Activated T-cell treated with anti-CD3 and anti-CD28 coated beads, Interleukin-2, amount 50 U/mL, for 24 hours (primary cell): ENCODE data around the gene LHFPL4.
"Not testable (repeated sequence)": the region's sequence is repeated elsewhere in the genome, so short reads cannot be mapped to it uniquely, and the experiment has no call there.

Source experiments
- DNase-seq: peaks from one replicate; pipeline ENCODE4 v3.0.0-alpha.2; 2020
- H3K27ac Mint-ChIP-seq: 2 replicates; pipeline ENCODE4 v1.8.0; 2020; ENCODE audit warnings: mild to moderate bottlenecking, mixed read lengths
- H3K27me3 Mint-ChIP-seq: 2 replicates; pipeline ENCODE4 v1.8.0; 2020; ENCODE audit warnings: mixed read lengths
- H3K36me3 Mint-ChIP-seq: 2 replicates; pipeline ENCODE4 v1.8.0; 2020; ENCODE audit warnings: low read depth, mixed read lengths
- H3K4me1 Mint-ChIP-seq: 2 replicates; pipeline ENCODE4 v1.8.0; 2020; ENCODE audit warnings: low read depth, mixed read lengths
- H3K4me3 Mint-ChIP-seq: 2 replicates; pipeline ENCODE4 v1.8.0; 2020; ENCODE audit warnings: mild to moderate bottlenecking, moderate library complexity, mixed read lengths
- H3K9me3 Mint-ChIP-seq: 2 replicates; pipeline ENCODE4 v1.8.0; 2020; ENCODE audit warnings: mixed read lengths

The LHFPL4 gene

DNA sequence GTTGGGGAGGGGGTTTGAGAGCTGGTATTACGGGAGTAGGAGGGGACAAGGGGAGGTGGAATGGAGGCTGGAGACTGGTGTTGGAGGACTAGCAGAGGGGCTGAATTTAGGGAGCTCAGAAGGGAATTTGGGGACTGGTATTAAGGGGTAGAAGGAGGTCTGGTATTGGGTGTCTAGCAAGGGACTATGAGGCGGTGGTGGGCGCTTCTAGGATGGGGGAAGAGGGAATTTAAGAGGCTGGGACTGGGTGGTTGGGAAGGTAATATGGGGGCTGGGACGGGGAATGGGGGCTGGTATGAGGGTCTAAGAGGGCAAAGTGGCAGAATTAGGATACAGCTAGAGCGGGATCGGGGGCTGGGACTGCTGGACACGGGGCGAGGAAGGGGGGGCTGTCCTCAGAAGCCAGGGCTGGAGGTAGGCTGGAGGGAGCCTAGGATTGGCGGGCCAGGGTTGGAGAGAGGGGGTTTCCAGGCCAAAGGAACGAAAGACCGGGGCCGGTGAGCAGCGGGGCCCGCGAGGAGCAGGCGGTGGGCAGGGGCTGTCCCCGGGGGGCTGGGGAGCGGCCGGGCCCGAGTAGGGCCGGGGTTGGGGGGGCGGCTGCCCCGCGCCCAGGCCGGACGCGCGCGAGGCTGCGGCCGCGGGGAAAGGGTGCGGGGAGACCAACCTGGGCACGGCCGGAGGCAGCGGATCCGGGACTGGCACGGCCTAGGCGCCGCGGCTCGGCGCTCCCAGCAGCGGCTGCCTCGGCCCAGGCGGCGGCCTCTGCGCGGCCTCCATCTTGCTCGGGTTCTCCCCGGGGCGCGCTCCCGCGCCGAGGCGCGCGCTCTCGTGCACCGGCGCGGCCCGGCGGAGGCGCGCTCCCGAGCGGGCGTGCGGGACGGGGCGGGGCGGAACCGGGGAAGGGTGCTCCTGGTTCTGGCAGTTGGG is at the start of gene LHFPL4:
Gene LHFPL4, minus strand, starts transcription at position 802 of the 927 bp plus-strand sequence. CDS start 1,143 bp downstream, outside the sequence.
- H3K9me3 Mint-ChIP-seq: peaks cover 2% of the 10 kb centered on the region
- no peaks in the 10 kb centered on the region for H3K36me3 Mint-ChIP-seq

DNA sequence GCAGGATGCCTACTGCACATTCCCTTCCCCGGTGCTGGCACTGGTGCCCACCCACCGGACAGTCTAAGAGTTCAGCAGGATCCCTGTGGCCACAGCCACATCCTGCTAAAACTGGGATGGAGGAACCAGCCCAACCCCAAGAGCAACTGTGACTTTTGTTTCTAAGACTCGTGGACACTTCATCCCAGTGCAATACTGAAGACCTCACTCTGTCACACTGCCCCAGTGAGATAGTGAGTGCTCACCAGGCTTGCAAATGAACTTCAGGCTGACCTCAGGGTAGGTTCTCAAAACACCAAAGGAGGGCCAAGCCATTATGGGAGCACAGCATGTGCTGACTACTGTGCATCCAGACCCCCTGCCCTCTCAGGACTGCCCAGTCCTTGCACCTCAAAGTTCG is 49.0 kb upstream of the LHFPL4 start:
- no peak for DNase-seq
- Mint-ChIP-seq H3K9me3 (peaks cover 10% of the 10 kb centered on the region), H3K36me3 (no peaks in the 10 kb centered on the region), H3K27me3 (peaks cover 66% of the 10 kb centered on the region), H3K4me1 (peaks cover 3% of the 10 kb centered on the region), H3K27ac (no peak overlapping the region), H3K4me3 (no peak overlapping the region)

More for the DNA sequence above, at the start of gene LHFPL4:
- DNase-seq: no peak
- Mint-ChIP-seq H3K27me3 (peaks cover 68% of the 10 kb centered on the region), H3K4me3 (no peak within 1 kb of the TSS), H3K27ac (no peak within 1 kb of the TSS), H3K4me1 (peaks cover 4% of the 10 kb centered on the region)

- not testable (repeated sequence) for DNase-seq, H3K4me3 Mint-ChIP-seq, H3K36me3 Mint-ChIP-seq, H3K9me3 Mint-ChIP-seq, H3K4me1 Mint-ChIP-seq, H3K27ac Mint-ChIP-seq
- H3K27me3 Mint-ChIP-seq: peaks cover 66% of the 10 kb centered on the region
Observed at GRCh38 chr3:9601006-9601581, 47.5 kb upstream of the LHFPL4 start.

- Mint-ChIP-seq H3K9me3 (peaks cover 6% of the 10 kb centered on the region), H3K36me3 (no peaks in the 10 kb centered on the region), H3K4me1 (peaks cover 3% of the 10 kb centered on the region), H3K27ac (no peak overlapping the region), H3K27me3 (peaks cover 66% of the 10 kb centered on the region), H3K4me3 (no peak overlapping the region)
- DNase-seq: peak; percentile 34
Observed at GRCh38 chr3:9600597-9600996, 47.0 kb upstream of the LHFPL4 start.

- Mint-ChIP-seq H3K36me3 (no peaks in the 10 kb centered on the region), H3K4me1 (peaks cover 3% of the 10 kb centered on the region), H3K27me3 (peaks cover 52% of the 10 kb centered on the region), H3K9me3 (no peaks in the 10 kb centered on the region), H3K27ac (no peak overlapping the region), H3K4me3 (no peak overlapping the region)
- DNase-seq: no peak
Observed at GRCh38 chr3:9598783-9599387, 45.3 kb upstream of the LHFPL4 start.

- Mint-ChIP-seq H3K4me1 (peaks cover 3% of the 10 kb centered on the region), H3K27me3 (peaks cover 34% of the 10 kb centered on the region), H3K4me3 (no peak overlapping the region), H3K9me3 (no peaks in the 10 kb centered on the region), H3K27ac (no peak overlapping the region), H3K36me3 (no peaks in the 10 kb centered on the region)
- DNase-seq: no peak
Observed at GRCh38 chr3:9595877-9596276, 42.3 kb upstream of the LHFPL4 start.

DNA sequence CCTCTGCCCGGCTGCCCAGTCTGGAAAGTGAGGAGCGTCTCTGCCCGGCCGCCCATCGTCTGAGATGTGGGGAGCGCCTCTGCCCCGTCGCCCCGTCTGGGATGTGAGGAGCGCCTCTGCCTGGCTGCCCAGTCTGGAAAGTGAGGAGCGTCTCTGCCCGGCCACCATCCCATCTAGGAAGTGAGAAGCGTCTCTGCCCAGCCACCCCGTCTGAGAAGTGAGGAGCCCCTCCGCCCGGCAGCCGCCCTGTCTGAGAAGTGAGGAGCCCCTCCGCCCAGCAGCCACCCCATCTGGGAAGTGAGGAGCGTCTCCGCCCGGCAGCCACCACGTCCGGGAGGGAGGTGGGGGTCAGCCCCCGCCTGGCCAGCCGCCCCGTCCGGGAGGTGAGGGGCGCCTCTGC is 38.2 kb upstream of the LHFPL4 start:
- H3K9me3 Mint-ChIP-seq, H3K36me3 Mint-ChIP-seq, H3K27ac Mint-ChIP-seq, H3K4me3 Mint-ChIP-seq, DNase-seq, H3K4me1 Mint-ChIP-seq: not testable (repeated sequence)
- H3K27me3 Mint-ChIP-seq: peaks cover 15% of the 10 kb centered on the region

GRCh38 chr3:9590282-9590791 is 36.7 kb upstream of the LHFPL4 start:
- H3K36me3 Mint-ChIP-seq: no peaks in the 10 kb centered on the region
- no peak overlapping the region for H3K4me3 Mint-ChIP-seq
- no peak for DNase-seq
- no peaks in the 10 kb centered on the region for H3K9me3 Mint-ChIP-seq
- H3K27ac Mint-ChIP-seq: no peak overlapping the region
- peaks cover 15% of the 10 kb centered on the region for H3K27me3 Mint-ChIP-seq
- no peaks in the 10 kb centered on the region for H3K4me1 Mint-ChIP-seq

DNA sequence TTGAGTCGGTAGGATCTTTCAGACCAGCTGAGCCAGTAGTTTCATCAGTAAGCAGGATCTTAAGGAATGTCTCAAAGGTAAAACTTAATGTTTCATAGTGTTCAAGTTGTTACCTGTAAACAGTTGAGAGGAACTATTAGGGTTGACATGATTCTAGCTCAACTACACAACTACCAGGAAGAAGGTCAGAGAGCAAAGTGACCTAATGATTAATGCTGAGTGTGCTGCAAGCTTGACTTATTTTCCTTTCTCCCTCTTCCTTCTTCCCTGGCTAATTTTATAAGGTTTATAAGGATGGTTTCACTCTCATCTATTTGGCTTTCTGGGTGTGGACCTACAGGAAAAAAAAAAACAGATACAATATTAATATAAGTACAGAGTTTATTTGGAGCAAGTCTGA is 30.2 kb upstream of the LHFPL4 start:
- Mint-ChIP-seq H3K4me1 (no peaks in the 10 kb centered on the region), H3K36me3 (no peaks in the 10 kb centered on the region), H3K4me3 (no peak overlapping the region), H3K27me3 (no peaks in the 10 kb centered on the region), H3K9me3 (peaks cover 9% of the 10 kb centered on the region), H3K27ac (no peak overlapping the region)
- DNase-seq: no peak

- H3K4me3 Mint-ChIP-seq: no peak overlapping the region
- peaks cover 9% of the 10 kb centered on the region for H3K9me3 Mint-ChIP-seq
- no peaks in the 10 kb centered on the region for H3K27me3 Mint-ChIP-seq
- H3K36me3 Mint-ChIP-seq: no peaks in the 10 kb centered on the region
- no peak overlapping the region for H3K27ac Mint-ChIP-seq
- no peaks in the 10 kb centered on the region for H3K4me1 Mint-ChIP-seq
- no peak for DNase-seq
Observed at GRCh38 chr3:9583371-9583770, 29.7 kb upstream of the LHFPL4 start.

GRCh38 chr3:9582332-9582731 is 28.7 kb upstream of the LHFPL4 start:
- Mint-ChIP-seq H3K27me3 (no peaks in the 10 kb centered on the region), H3K36me3 (no peaks in the 10 kb centered on the region), H3K27ac (no peak overlapping the region), H3K4me3 (no peak overlapping the region), H3K9me3 (peaks cover 9% of the 10 kb centered on the region), H3K4me1 (no peaks in the 10 kb centered on the region)
- no peak for DNase-seq

DNA sequence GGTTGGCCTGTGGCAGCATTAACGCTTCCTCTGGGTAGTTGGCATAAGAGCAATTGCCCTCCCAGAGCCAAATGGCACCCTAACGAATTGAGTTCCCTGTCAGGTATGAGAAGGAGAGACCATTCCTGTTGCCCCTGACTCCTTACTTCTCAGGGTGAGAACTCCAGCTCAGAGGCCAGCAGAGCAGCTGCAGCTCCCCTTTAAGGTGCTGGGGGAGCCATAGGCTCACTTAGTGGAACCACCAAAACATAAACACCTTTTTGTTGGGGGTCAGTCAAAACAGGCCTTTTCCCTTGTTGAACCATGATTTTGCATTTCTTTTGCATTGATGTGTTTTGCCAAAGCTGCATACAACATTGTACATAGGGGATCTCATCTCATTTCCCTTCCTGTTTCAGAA is 28.1 kb upstream of the LHFPL4 start:
- H3K4me1 Mint-ChIP-seq: no peaks in the 10 kb centered on the region
- no peak overlapping the region for H3K27ac Mint-ChIP-seq
- peaks cover 9% of the 10 kb centered on the region for H3K9me3 Mint-ChIP-seq
- H3K27me3 Mint-ChIP-seq: no peaks in the 10 kb centered on the region
- DNase-seq: no peak
- H3K4me3 Mint-ChIP-seq: no peak overlapping the region
- no peaks in the 10 kb centered on the region for H3K36me3 Mint-ChIP-seq

DNA sequence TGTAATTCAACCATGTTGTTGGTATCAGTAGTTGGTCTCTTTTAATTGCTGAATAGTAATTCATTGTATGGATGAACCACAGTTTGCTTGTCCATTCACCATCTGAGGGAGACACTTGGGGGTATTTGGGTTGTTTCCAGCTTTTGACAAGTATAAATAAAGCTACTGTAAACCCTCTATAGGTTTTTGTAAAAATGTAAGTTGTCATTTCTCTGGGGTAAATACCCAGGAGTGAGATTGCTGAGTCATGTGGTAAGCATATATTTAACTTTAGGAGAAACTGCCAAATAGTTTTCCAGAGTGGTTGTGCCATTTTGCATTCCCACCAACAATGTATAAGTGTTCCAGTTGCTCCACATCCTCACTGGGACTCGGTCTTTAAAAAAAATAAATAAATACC is 15.4 kb upstream of the LHFPL4 start:
- H3K4me3 Mint-ChIP-seq: no peak overlapping the region
- no peaks in the 10 kb centered on the region for H3K4me1 Mint-ChIP-seq
- no peaks in the 10 kb centered on the region for H3K36me3 Mint-ChIP-seq
- peaks cover 13% of the 10 kb centered on the region for H3K9me3 Mint-ChIP-seq
- DNase-seq: no peak
- H3K27ac Mint-ChIP-seq: no peak overlapping the region
- peaks cover 28% of the 10 kb centered on the region for H3K27me3 Mint-ChIP-seq

DNA sequence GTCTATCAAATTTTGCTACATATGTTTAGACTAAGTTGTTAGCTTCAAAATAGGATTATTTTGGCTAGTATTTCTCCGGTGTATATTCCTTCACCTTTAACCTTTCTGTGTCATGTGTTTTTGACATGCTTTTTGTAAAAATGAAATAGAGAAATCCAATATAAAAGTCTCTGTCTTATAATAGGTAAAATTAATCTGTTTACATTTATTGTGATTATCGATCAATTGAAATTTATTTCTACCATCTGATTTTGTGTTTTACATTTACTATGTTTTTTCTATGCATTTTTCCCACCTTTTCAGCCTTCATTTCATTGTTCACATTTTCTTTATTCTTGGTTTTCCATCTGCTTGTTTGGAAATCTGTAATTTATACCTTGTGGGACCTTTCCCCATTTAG is 11.7 kb upstream of the LHFPL4 start:
- no peak overlapping the region for H3K4me3 Mint-ChIP-seq
- H3K9me3 Mint-ChIP-seq: peaks cover 11% of the 10 kb centered on the region
- H3K27ac Mint-ChIP-seq: no peak overlapping the region
- H3K36me3 Mint-ChIP-seq: no peaks in the 10 kb centered on the region
- H3K4me1 Mint-ChIP-seq: no peaks in the 10 kb centered on the region
- DNase-seq: no peak
- H3K27me3 Mint-ChIP-seq: peaks cover 9% of the 10 kb centered on the region

DNA sequence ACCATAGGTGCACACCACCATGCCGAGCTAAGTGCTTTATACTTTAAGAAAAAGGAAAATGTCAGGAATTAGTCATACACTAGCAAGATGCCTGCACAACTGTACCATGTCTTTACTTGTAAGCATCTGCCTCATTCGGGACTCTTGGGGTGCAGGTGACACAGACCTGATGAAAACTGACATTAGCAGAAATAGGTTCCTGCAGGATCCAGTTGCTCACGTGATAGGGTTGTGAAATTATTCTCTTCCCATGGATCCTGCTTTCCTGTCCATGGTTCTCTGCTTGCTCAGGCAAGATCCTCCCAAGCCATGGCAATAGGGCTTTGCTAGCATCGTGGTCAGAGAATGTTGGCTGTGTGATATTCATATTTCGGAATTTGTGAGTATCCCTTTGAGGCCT is 10.2 kb upstream of the LHFPL4 start:
- no peak overlapping the region for H3K4me3 Mint-ChIP-seq
- H3K27me3 Mint-ChIP-seq: peaks cover 8% of the 10 kb centered on the region
- no peaks in the 10 kb centered on the region for H3K4me1 Mint-ChIP-seq
- peaks cover 8% of the 10 kb centered on the region for H3K9me3 Mint-ChIP-seq
- H3K27ac Mint-ChIP-seq: no peak overlapping the region
- H3K36me3 Mint-ChIP-seq: no peaks in the 10 kb centered on the region
- DNase-seq: no peak
